ENCODE results near the gene DNAJC18. TPM values are rescaled to one million over a fixed set of nuclear protein-coding genes. Genes with fewer than 3 reads are reported as not detected.

The DNAJC18 gene
- total RNA-seq, 4 donors from 2014 or later: 9.2 to 11.4 (median 10.7) TPM

GRCh38 chr5:139422307-139422893 is 16.9 kb downstream of the DNAJC18 start:
- WGBS, 2 donors: 47% methylated on average over 5 of the region's 5 CpGs
- Histone ChIP-seq H3K4me1 (peaks cover 0 to 14% (median 1%) of the 10 kb centered on the region in 4 donors), H3K36me3 (peaks cover 0 to 87% (median 0%) of the 10 kb centered on the region in 3 donors), H3K9me3 (no peaks in the 10 kb centered on the region), H3K4me3 (no peak overlapping the region), H3K27me3 (no peaks in the 10 kb centered on the region), H3K27ac (no peak overlapping the region)
- DNase-seq (ENCODE audit: low spot score in 2 of 2): peak in 1 of 2 donors; percentile 89
- TF ChIP-seq CTCF (IDR thresholded peaks at IDR 0.05) (peak; percentile 61 to 83 (median 71)), POLR2A (IDR thresholded peaks at IDR 0.05) (no peak), EP300 (IDR thresholded peaks at IDR 0.05) (no peak)

GRCh38 chr5:139419226-139420192 is 19.8 kb downstream of the DNAJC18 start:
- peaks cover 0 to 63% (median 0%) of the 10 kb centered on the region in 3 donors for H3K36me3 ChIP-seq
- peak overlapping the region in 2 of 4 donors; percentile 33 to 46 for H3K27ac ChIP-seq
- 78 to 81% methylated on average over 9 of the region's 9 CpGs for WGBS, 2 donors
- TF ChIP-seq POLR2A (IDR thresholded peaks at IDR 0.05) (no peak), EP300 (IDR thresholded peaks at IDR 0.05) (no peak), CTCF (IDR thresholded peaks at IDR 0.05) (no peak)
- no peaks in the 10 kb centered on the region for H3K9me3 ChIP-seq
- H3K27me3 ChIP-seq: no peaks in the 10 kb centered on the region
- no peak overlapping the region for H3K4me3 ChIP-seq
- peaks cover 0 to 38% (median 12%) of the 10 kb centered on the region in 4 donors for H3K4me1 ChIP-seq
- DNase-seq (ENCODE audit: low spot score in 2 of 2): no peak

- Histone ChIP-seq H3K4me1 (peaks cover 0 to 44% (median 12%) of the 10 kb centered on the region in 4 donors), H3K27me3 (no peaks in the 10 kb centered on the region), H3K9me3 (no peaks in the 10 kb centered on the region), H3K4me3 (no peak overlapping the region), H3K27ac (peak overlapping the region in 2 of 4 donors; percentile 33 to 46), H3K36me3 (peaks cover 0 to 56% (median 0%) of the 10 kb centered on the region in 3 donors)
- 89 to 90% methylated on average over 1 of the region's 1 CpG for WGBS, 2 donors
- no peak for TF ChIP-seq POLR2A (IDR thresholded peaks at IDR 0.05)
- no peak for TF ChIP-seq EP300 (IDR thresholded peaks at IDR 0.05)
- no peak for DNase-seq (ENCODE audit: low spot score in 2 of 2)
Measured at GRCh38 chr5:139418793-139419192, 20.5 kb downstream of the DNAJC18 start.

GRCh38 chr5:139417214-139417613 is 22.1 kb downstream of the DNAJC18 start:
- DNase-seq (ENCODE audit: low spot score in 2 of 2): no peak
- WGBS, 2 donors: 58 to 64% methylated on average over 4 of the region's 4 CpGs
- peaks cover 0 to 61% (median 0%) of the 10 kb centered on the region in 3 donors for H3K36me3 ChIP-seq
- no peaks in the 10 kb centered on the region for H3K27me3 ChIP-seq
- TF ChIP-seq EP300 (IDR thresholded peaks at IDR 0.05) (no peak), CTCF (IDR thresholded peaks at IDR 0.05) (no peak), POLR2A (IDR thresholded peaks at IDR 0.05) (no peak)
- H3K27ac ChIP-seq: peak overlapping the region in 2 of 4 donors; percentile 46 to 83
- H3K9me3 ChIP-seq: no peaks in the 10 kb centered on the region
- H3K4me1 ChIP-seq: peaks cover 0 to 44% (median 12%) of the 10 kb centered on the region in 4 donors
- no peak overlapping the region for H3K4me3 ChIP-seq

GRCh38 chr5:139416651-139417050 is 22.7 kb downstream of the DNAJC18 start:
- Histone ChIP-seq H3K4me1 (peaks cover 0 to 44% (median 12%) of the 10 kb centered on the region in 4 donors), H3K27me3 (no peaks in the 10 kb centered on the region), H3K9me3 (no peaks in the 10 kb centered on the region), H3K27ac (peak overlapping the region in 2 of 4 donors; percentile 81 to 83), H3K36me3 (peaks cover 0 to 64% (median 0%) of the 10 kb centered on the region in 3 donors), H3K4me3 (no peak overlapping the region)
- TF ChIP-seq EP300 (IDR thresholded peaks at IDR 0.05) (no peak), POLR2A (IDR thresholded peaks at IDR 0.05) (no peak)
- WGBS, 2 donors: 74 to 82% methylated on average over 9 of the region's 9 CpGs
- no peak for DNase-seq (ENCODE audit: low spot score in 2 of 2)

Measured in tibial nerve (tissue), 4 donors.